ENCODE measurements around the gene OGFR.
A peak's percentile ranks its signal among the peaks of the same experiment; 100 is the strongest.

Gene OGFR

GRCh38 chr20:62860924-62861691 lies 56.5 kb downstream of the OGFR start:
- no peak for DNase-seq
- TF ChIP-seq CTCF (IDR thresholded peaks at IDR 0.05; ENCODE audit: low read depth, low read length, missing control alignments), result no peak
- peak overlapping the region; percentile 55 for H3K4me3 ChIP-seq (ENCODE audit: low read depth, low read length)
- H3K27ac ChIP-seq, result no peak overlapping the region
- H3K27me3 ChIP-seq (replicated peaks), result no peaks in the 10 kb centered on the region
- H3K36me3 ChIP-seq (replicated peaks), result peaks cover 8% of the 10 kb centered on the region
- in situ Hi-C loops (cut with HindIII; ENCODE audit: low pct_ligation_motif_present, low sequenced_read_pairs), result no loop called here

GRCh38 chr20:62861726-62862336 lies 57.2 kb downstream of the OGFR start, which contains the start of gene TCFL5:
TCFL5 (minus strand) TSS chr20:62861822; CDS start chr20:62861670, 152 bp downstream.
- H3K36me3 ChIP-seq (replicated peaks), result peaks cover 6% of the 10 kb centered on the region
- peak; percentile 70 for DNase-seq
- H3K4me3 ChIP-seq (ENCODE audit: low read depth, low read length), result peak within 1 kb of the TSS; percentile 55
- in situ Hi-C loops (cut with HindIII; ENCODE audit: low pct_ligation_motif_present, low sequenced_read_pairs), result no loop called here
- no peak within 1 kb of the TSS for H3K27ac ChIP-seq
- H3K27me3 ChIP-seq (replicated peaks), result no peaks in the 10 kb centered on the region
- no peak for TF ChIP-seq CTCF (IDR thresholded peaks at IDR 0.05; ENCODE audit: low read depth, low read length, missing control alignments)
